Endothelial cell of umbilical vein (primary cell): ENCODE results near the gene ITGA2B. TPM values are rescaled to one million over a fixed set of nuclear protein-coding genes. Genes with fewer than 3 reads are reported as not detected.
A peak's percentile ranks its signal among the peaks of the same experiment; 100 is the strongest.

Source experiments
- BruUV-seq: library from RNA; stranded (reverse); fragments of 400-500 nt; replicated peaks from 2 replicates; lab custom pipeline; 2021; lab: Mats Ljungman, UMichigan
- CTCF ChIA-PET: fragments of 300-600, 350-600 bp; sonication (Branson Sonifier 250); formaldehyde crosslinking; loops from one replicate; lab custom pipeline; 2021; ENCODE audit warnings: antibody characterized with exemption, inconsistent platforms; lab: Charles Lee
- POLR2A ChIA-PET: fragments of 300-600, 350-600 bp; sonication (Branson Sonifier 250); formaldehyde crosslinking; loops from one replicate; lab custom pipeline; 2021; ENCODE audit warnings: antibody characterized with exemption, inconsistent platforms; lab: Charles Lee
- DNase-seq: peaks from one replicate; pipeline ENCODE4 v3.0.0-alpha.2; 2011; ENCODE audit warnings: low read depth, low spot score
- FAIRE-seq: peaks from 2 replicates; lab custom pipeline; 2011; peaks lifted over from hg19 to GRCh38; lab: Jason Lieb, UNC
- H2AFZ ChIP-seq: 2 replicates; pipeline ENCODE4 v1.6.0; 2012; ENCODE audit warnings: low read depth, low read length, control low read depth, inconsistent platforms
- H3K27ac ChIP-seq: 2 replicates; pipeline ENCODE4 v1.5.1; 2011; ENCODE audit warnings: low read depth, mild to moderate bottlenecking, control low read depth, low read length, moderate library complexity; ENCODE audit not compliant: insufficient read depth
- H3K27me3 ChIP-seq, 2 experiments: 2 replicates each; pipeline versions ENCODE4 v1.6.0 to v1.6.1; 2011; ENCODE audit warnings: low read length in 2 of 2, mixed read lengths in 1 of 2; ENCODE audit not compliant: control insufficient read depth in 2 of 2, insufficient read depth in 2 of 2
- H3K36me3 ChIP-seq, 2 experiments: 2 replicates in 1 of 2; 3 replicates in 1 of 2; pipeline ENCODE4 v1.5.1; 2011; ENCODE audit warnings: low read length in 2 of 2, mild to moderate bottlenecking in 1 of 2, moderate library complexity in 1 of 2; ENCODE audit not compliant: control insufficient read depth in 2 of 2, insufficient read depth in 2 of 2; ENCODE audit errors: extremely low read depth in 1 of 2
- H3K4me1 ChIP-seq: 3 replicates; pipeline ENCODE4 v1.5.1; 2011; ENCODE audit warnings: mild to moderate bottlenecking, low read length; ENCODE audit not compliant: control insufficient read depth, insufficient read depth; ENCODE audit errors: extremely low read depth
- H3K4me2 ChIP-seq: 2 replicates; pipeline ENCODE4 v1.6.1; 2011; ENCODE audit warnings: low read length, control low read depth, mixed read lengths; ENCODE audit not compliant: insufficient read depth
- H3K4me3 ChIP-seq, 3 experiments: fragments of 200-600 bp in 1 of 3; sonication (generic), shearing (Covaris generic) in 1 of 3; replicated peaks in 1 of 3; 2 replicates each; pipeline ENCODE4 v1.5.1; 2011 to 2016; ENCODE audit warnings: control low read depth in 3 of 3, low read length in 3 of 3, mild to moderate bottlenecking in 2 of 3, inconsistent platforms in 1 of 3, low read depth in 1 of 3, moderate library complexity in 1 of 3; ENCODE audit not compliant: insufficient read depth in 1 of 3
- H3K79me2 ChIP-seq: 2 replicates; pipeline ENCODE4 v1.6.0; 2012; ENCODE audit warnings: low read length, inconsistent platforms; ENCODE audit not compliant: control insufficient read depth, insufficient read depth
- H3K9ac ChIP-seq: replicated peaks from 2 replicates; pipeline ENCODE3; 2011; ENCODE audit warnings: low read length, control low read depth; ENCODE audit not compliant: insufficient read depth; ENCODE audit errors: extremely low read depth
- H3K9me1 ChIP-seq: replicated peaks from 3 replicates; pipeline ENCODE4 v1.6.0; 2011; ENCODE audit warnings: mild to moderate bottlenecking, low read length; ENCODE audit not compliant: control insufficient read depth, insufficient read depth; ENCODE audit errors: extremely low read depth
- H3K9me3 ChIP-seq: replicated peaks from 2 replicates; pipeline ENCODE4 v1.5.1; 2012; ENCODE audit warnings: low read length, inconsistent platforms; ENCODE audit not compliant: control insufficient read depth, insufficient read depth
- H4K20me1 ChIP-seq: replicated peaks from 2 replicates; pipeline ENCODE3; 2011; ENCODE audit warnings: mild to moderate bottlenecking, low read length; ENCODE audit not compliant: control insufficient read depth, insufficient read depth; ENCODE audit errors: extremely low read depth
- CTCF ChIP-seq, 2 donors: IDR thresholded peaks; 1 replicate in 1 of 2; 2 replicates in 1 of 2; pipeline ENCODE4 v1.5.1; 2011; ENCODE audit warnings: low read length in 2 of 2, mild to moderate bottlenecking in 2 of 2, moderate library complexity in 2 of 2, control low read depth in 1 of 2, inconsistent platforms in 1 of 2, low read depth in 1 of 2; ENCODE audit not compliant: insufficient read depth in 1 of 2; ENCODE audit errors: extremely low read depth in 1 of 2
- EZH2 ChIP-seq: IDR thresholded peaks from 2 replicates; pipeline ENCODE4 v1.6.1; 2012; ENCODE audit warnings: borderline replicate concordance, low read depth, mild to moderate bottlenecking, moderate library complexity, low read length, inconsistent platforms; ENCODE audit not compliant: severe bottlenecking
- FOS ChIP-seq: IDR thresholded peaks from 2 replicates; pipeline ENCODE4 v1.6.1; 2011; ENCODE audit warnings: mild to moderate bottlenecking, low read length, moderate library complexity, borderline replicate concordance; ENCODE audit not compliant: insufficient read depth
- GATA2 ChIP-seq: IDR thresholded peaks from 2 replicates; pipeline ENCODE4 v1.7.0; 2011; ENCODE audit warnings: low read depth, mild to moderate bottlenecking, moderate library complexity, mixed read lengths, low read length; ENCODE audit not compliant: insufficient read length, insufficient read depth
- JUN ChIP-seq: IDR thresholded peaks from 2 replicates; pipeline ENCODE4 v1.6.1; 2011; ENCODE audit warnings: borderline replicate concordance, low read depth; ENCODE audit not compliant: insufficient read length, insufficient read depth
- MAX ChIP-seq: IDR thresholded peaks from 2 replicates; pipeline ENCODE4 v1.6.1; 2011; ENCODE audit not compliant: insufficient read depth, insufficient read length
- MYC ChIP-seq: IDR thresholded peaks from one replicate; pipeline ENCODE4 v1.6.1; 2011; ENCODE audit warnings: mild to moderate bottlenecking, low read depth, low read length
- POLR2A ChIP-seq: IDR thresholded peaks from 2 replicates; pipeline ENCODE4 v1.6.1; 2012; ENCODE audit warnings: low read depth, mild to moderate bottlenecking, control low read depth, low read length
- POLR2AphosphoS5 ChIP-seq: IDR thresholded peaks from 2 replicates; pipeline ENCODE4 v1.6.1; 2012; ENCODE audit warnings: low read depth, mild to moderate bottlenecking, control low read depth, low read length, moderate library complexity; ENCODE audit not compliant: insufficient read depth
- dilution Hi-C: fragments of 300-500 bp; cut with MboI; formaldehyde crosslinking; loops from one replicate; pipeline ENCODE4 v1.15.0; 2019; ENCODE audit warnings: low sequenced_read_pairs; ENCODE audit not compliant: extremely low pct_ligation_motif_present
- intact Hi-C: fragments of 100-400 bp; cut with micrococcal nuclease; formaldehyde crosslinking; loops from one replicate; pipeline ENCODE4 v1.10.0; 2022
- polyA plus RNA-seq, 4 experiments: library from polyadenylated mRNA; depleted of rRNA in 3 of 4; stranded (reverse) in 3 of 4; unstranded in 1 of 4; fragments of >200 nt; gene quantifications; 2 replicates each; pipeline versions ENCODE4 v1.2.1 to v1.2.3, GENCODE V29; 2011 to 2012; ENCODE audit warnings: missing spikeins in 1 of 4
- total RNA-seq: library from RNA; stranded (reverse); gene quantifications from 2 replicates; pipeline ENCODE4 v1.2.3, GENCODE V29; 2021

Gene ITGA2B
- total and polyA plus RNA-seq, 2 donors (not counting 3 experiments of a cell fraction or from before 2014, with no cell fraction given), result 0.26 to 0.82 TPM

- no peak overlapping the region for H3K9ac ChIP-seq
- no peaks in the 10 kb centered on the region for H4K20me1 ChIP-seq
- peak overlapping the region in 2 of 3 experiments; percentile 62 to 70 for H3K4me3 ChIP-seq
- H3K4me1 ChIP-seq, result no peaks in the 10 kb centered on the region
- no peaks in the 10 kb centered on the region for H3K27me3 ChIP-seq
- peak overlapping the region; percentile 60 for H3K4me2 ChIP-seq
- no peaks in the 10 kb centered on the region for H3K9me1 ChIP-seq
- BruUV-seq, result no TSS peak
- H2AFZ ChIP-seq, result no peak overlapping the region
- ChIA-PET CTCF (interaction anchor here (0.6 to 3.2 kb wide), 19 partner anchors 7 to 402 kb away, joined by 3 to 37 read pairs (median 6); partner anchors contain the start of genes FAM171A2 and TMUB2), POLR2A (interaction anchor here (0.7 to 1.6 kb wide), 2 partner anchors 125 to 142 kb away, joined by 3 to 4 read pairs; no protein-coding TSS in a partner anchor)
- TF ChIP-seq GATA2 (no peak), JUN (no peak), MAX (no peak), POLR2AphosphoS5 (no peak), MYC (no peak), CTCF (IDR thresholded peaks at IDR 0.05; ENCODE audit: extremely low read depth in 1 of 2, insufficient read depth in 1 of 2, low read depth in 1 of 2, low read length in 2 of 2) (no peak), POLR2A (no peak), EZH2 (no peak), FOS (no peak)
- intact Hi-C loops, result no loop called here
- DNase-seq (no peak), FAIRE-seq (no peak)
- H3K36me3 ChIP-seq, result peaks cover 6 to 21% of the 10 kb centered on the region in 2 experiments
- peaks cover 2% of the 10 kb centered on the region for H3K79me2 ChIP-seq
- dilution Hi-C loops, result no loop called here
- H3K27ac ChIP-seq, result no peak overlapping the region
- H3K9me3 ChIP-seq, result no peaks in the 10 kb centered on the region
Observed at GRCh38 chr17:44346064-44346844, 43.2 kb downstream of the ITGA2B start.
